ENCODE measurements around the gene ADAMTSL1. TPM values are rescaled to one million over a fixed set of nuclear protein-coding genes. Genes with fewer than 3 reads are reported as not detected.

The ADAMTSL1 gene
- total and polyA plus RNA-seq, 9 of the 15 experiments (the other 6 are each of a cell fraction or from before 2014, with no cell fraction given) = 0.01 TPM; not detected in 8

- no TSS peak for BruUV-seq (replicated peaks)
- Histone ChIP-seq H2AFZ (ENCODE audit: low read depth, low read length) (no peak overlapping the region), H3K4me1 (replicated peaks in 1 of 2; ENCODE audit: control insufficient read depth in 2 of 2, insufficient read depth in 2 of 2, low read length in 2 of 2) (no peaks in the 10 kb centered on the region), H3K4me2 (ENCODE audit: insufficient read depth, low read length) (no peak overlapping the region), H3K9ac (ENCODE audit: insufficient read depth in 1 of 2, low read depth in 2 of 2, low read length in 2 of 2) (no peak overlapping the region), H3K27ac (ENCODE audit: extremely low read depth, low read depth, low read length) (no peak overlapping the region), H4K20me1 (replicated peaks; ENCODE audit: control insufficient read depth, insufficient read depth, low read length) (no peaks in the 10 kb centered on the region), H3K9me3 (replicated peaks; ENCODE audit: control insufficient read depth, insufficient read depth, low read depth, low read length) (no peaks in the 10 kb centered on the region), H3K4me3 (no peak overlapping the region), H3K79me2 (ENCODE audit: control insufficient read depth, insufficient read depth, low read length) (no peaks in the 10 kb centered on the region), H3K27me3 (ENCODE audit: control insufficient read depth in 2 of 2, insufficient read depth in 2 of 2, low read length in 2 of 2) (no peaks in the 10 kb centered on the region), H3K9me1 (ENCODE audit: control insufficient read depth, insufficient read depth, low read length) (no peaks in the 10 kb centered on the region), H3K36me3 (ENCODE audit: control insufficient read depth, insufficient read depth, low read length) (no peaks in the 10 kb centered on the region)
- ATAC-seq = no peak
- WGBS (ENCODE audit: insufficient coverage, low coverage, missing lambda C conversion rate) = 0% methylated on average over 5 of the region's 5 CpGs
- POLR2A ChIA-PET = no interaction called here
- DNase-seq (ENCODE audit: extremely low read depth in 1 of 4, low spot score in 3 of 4) = no peak
- intact Hi-C loops (cut with micrococcal nuclease) (no loop called here), in situ Hi-C loops (cut with MboI) (no loop called here)
- no peak for FAIRE-seq
- CTCF ChIA-PET (ENCODE audit: low intra/inter-chr PET ratio) = no interaction called here
- no peak for TF ChIP-seq PRPF4 (IDR thresholded peaks at IDR 0.05; ENCODE audit: insufficient read depth, low read depth, low read length, poor library complexity, severe bottlenecking)
- TF ChIP-seq ZNF212 (CRISPR knock-in tag; IDR thresholded peaks at IDR 0.05) = no peak
- no peak for TF ChIP-seq ZKSCAN8 (CRISPR knock-in tag; IDR thresholded peaks at IDR 0.05)
- TF ChIP-seq, protein P1, sequence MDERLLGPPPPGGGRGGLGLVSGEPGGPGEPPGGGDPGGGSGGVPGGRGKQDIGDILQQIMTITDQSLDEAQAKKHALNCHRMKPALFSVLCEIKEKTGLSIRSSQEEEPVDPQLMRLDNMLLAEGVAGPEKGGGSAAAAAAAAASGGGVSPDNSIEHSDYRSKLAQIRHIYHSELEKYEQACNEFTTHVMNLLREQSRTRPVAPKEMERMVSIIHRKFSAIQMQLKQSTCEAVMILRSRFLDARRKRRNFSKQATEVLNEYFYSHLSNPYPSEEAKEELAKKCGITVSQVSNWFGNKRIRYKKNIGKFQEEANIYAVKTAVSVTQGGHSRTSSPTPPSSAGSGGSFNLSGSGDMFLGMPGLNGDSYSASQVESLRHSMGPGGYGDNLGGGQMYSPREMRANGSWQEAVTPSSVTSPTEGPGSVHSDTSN (CRISPR knock-in tag; IDR thresholded peaks at IDR 0.05; ENCODE audit: low read depth) = no peak
- TF ChIP-seq, protein P1 (tag; conservative IDR thresholded peaks at IDR 0.05; ENCODE audit: low read depth) = no peak
- TF ChIP-seq ZNF77 (CRISPR knock-in tag; IDR thresholded peaks at IDR 0.05) = no peak
- TF ChIP-seq HBP1 (CRISPR knock-in tag; IDR thresholded peaks at IDR 0.05) = no peak
- no peak for TF ChIP-seq SRSF1 (IDR thresholded peaks at IDR 0.05; ENCODE audit: low read depth, low read length)
- TF ChIP-seq, protein P2, sequence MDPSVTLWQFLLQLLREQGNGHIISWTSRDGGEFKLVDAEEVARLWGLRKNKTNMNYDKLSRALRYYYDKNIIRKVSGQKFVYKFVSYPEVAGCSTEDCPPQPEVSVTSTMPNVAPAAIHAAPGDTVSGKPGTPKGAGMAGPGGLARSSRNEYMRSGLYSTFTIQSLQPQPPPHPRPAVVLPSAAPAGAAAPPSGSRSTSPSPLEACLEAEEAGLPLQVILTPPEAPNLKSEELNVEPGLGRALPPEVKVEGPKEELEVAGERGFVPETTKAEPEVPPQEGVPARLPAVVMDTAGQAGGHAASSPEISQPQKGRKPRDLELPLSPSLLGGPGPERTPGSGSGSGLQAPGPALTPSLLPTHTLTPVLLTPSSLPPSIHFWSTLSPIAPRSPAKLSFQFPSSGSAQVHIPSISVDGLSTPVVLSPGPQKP (CRISPR knock-in tag; IDR thresholded peaks at IDR 0.05) = no peak
- TF ChIP-seq ARID1B (IDR thresholded peaks at IDR 0.05) = no peak
- no peak for TF ChIP-seq MIER1 (IDR thresholded peaks at IDR 0.05; ENCODE audit: low read depth)
- no peak for TF ChIP-seq L3MBTL2 (IDR thresholded peaks at IDR 0.05)
- no peak for TF ChIP-seq MYBL2 (IDR thresholded peaks at IDR 0.05; ENCODE audit: low read depth)
- TF ChIP-seq MYBL2 (CRISPR knock-in tag; IDR thresholded peaks at IDR 0.05; ENCODE audit: borderline replicate concordance) = no peak
- TF ChIP-seq SRSF7 (optimal IDR thresholded peaks at IDR 0.05; ENCODE audit: low read depth, low read length) = no peak
- TF ChIP-seq TCFL5 (CRISPR knock-in tag; conservative IDR thresholded peaks at IDR 0.05) = no peak
Observed at GRCh38 chr9:18739641-18740318, 265.8 kb downstream of the ADAMTSL1 start.

Measured in K562 (cell line).